NCI-H2196 treated with DMSO at 0.1 percent for 48 hours (cell line): Measurements from ENCODE around the gene SPR.
"Not testable (repeated sequence)": the region's sequence is repeated elsewhere in the genome, so short reads cannot be mapped to it uniquely, and the experiment has no call there.

Experiments
- DNase-seq: peaks from one replicate; lab custom pipeline; 2025; ENCODE audit not compliant: unreplicated experiment; lab: John Stamatoyannopoulos, UW

SPR gene

DNA sequence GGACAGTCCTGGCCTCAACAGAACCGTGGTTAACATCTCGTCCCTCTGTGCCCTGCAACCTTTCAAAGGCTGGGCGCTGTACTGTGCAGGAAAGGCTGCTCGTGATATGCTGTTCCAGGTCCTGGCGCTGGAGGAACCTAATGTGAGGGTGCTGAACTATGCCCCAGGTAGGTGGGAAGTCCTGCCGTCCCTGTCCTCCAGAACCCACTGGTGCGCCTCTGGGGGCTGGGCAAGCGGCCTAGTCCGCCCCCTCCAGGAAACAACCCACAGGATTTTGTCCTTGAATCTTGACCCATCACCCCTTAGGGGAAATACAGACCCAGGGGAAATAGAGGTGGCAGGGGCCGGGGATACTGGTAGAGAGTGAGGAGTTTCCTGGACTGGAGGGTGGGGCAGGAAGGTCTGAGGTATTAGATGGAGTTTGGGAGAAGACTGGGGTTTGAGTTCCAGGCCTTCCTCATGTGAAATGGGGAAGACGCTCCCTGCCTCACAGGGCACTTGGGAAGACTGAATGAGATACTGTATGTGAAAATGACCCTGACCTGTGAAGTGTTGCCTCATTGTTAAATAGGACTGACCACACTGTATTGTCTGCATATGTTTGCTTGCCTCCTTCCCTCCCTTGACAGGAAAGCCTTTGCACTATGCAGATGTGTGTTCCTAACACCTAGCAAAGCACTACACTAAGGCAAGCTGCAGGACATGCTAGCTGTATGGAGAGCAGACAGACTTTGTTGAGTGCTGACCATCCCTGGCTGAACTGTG lies 1.4 kb downstream of the SPR start:
- no peak for DNase-seq

DNA sequence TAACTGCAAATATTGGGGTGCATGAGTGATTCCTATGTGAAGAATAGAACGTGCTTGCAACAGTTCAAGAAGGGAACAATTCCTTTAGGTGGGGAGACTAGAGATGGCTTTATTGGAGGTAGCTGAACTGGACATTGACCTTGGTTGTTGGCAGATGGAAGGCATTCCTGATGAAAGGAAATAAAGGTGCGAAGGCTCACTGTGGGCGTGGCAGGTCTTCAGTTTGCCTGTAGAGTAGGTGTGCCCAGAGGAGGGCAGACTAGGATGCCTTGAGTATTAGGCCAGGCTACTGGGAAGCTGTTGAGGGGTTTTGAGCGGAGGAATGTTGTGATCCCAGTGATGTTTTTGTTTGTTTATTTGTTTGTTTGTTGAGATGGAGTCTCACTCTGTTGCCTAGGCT lies 2.8 kb downstream of the SPR start:
- no peak for DNase-seq

DNA sequence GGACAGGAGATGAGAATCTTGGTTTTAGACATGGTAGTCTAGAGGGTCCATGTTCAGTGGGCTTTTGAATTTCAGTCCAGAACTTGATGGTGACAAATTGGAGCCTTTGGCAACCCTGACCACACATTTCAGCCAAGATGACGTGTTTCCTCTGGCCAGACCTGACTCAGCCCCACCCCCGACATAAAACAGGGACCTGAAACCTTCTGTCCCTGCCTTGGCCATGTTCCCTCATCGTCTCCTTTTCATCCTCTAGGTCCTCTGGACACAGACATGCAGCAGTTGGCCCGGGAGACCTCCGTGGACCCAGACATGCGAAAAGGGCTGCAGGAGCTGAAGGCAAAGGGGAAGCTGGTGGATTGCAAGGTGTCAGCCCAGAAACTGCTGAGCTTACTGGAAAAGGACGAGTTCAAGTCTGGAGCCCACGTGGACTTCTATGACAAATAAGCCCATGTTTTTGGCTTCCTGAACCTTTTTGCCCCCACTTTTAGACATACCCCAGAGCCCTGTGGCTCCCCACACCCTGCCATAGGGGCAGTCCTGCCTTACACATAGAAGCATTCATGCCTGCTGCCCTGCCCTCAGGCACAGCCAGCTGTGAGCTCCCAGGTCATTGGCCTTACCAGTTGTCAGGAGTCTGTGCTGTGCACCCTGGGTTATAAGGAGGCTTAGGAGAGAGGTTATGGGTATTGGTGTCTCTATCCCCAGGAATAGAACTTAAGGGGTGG lies 4.0 kb downstream of the SPR start:
- no peak for DNase-seq

DNA sequence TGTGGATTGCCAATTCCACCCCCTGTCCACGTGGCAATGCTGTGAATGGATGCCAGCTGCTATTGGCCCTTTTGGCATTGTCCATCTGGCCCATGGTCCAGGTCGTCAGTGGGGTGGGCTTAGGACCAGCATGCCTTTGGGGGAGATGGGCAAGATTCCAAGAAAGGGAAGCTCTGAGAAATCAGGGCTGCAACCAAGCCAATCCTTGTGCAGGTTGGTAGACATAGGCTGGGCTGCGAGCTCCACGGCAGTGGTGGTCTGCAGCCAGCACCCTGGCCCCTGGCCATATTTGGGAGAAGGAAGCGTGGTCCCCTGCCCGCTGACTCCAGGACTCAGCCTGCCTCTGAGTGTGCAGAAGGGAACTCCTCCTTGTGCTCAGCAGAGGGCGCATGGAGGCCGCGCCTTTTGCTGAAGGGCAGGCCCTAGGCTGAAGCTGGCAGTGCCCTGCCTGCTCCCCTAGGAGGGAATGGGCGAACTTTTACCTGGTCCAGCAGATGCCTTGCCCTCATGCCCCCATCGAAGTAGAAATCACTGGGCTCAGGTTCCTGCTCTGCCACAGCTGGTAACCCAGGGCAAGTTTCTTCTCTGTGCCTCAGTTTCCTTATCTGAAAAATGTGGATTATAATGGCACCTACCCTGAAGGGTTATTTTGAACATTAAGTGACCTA lies 5.4 kb downstream of the SPR start:
- DNase-seq, result peak; percentile 18

DNA sequence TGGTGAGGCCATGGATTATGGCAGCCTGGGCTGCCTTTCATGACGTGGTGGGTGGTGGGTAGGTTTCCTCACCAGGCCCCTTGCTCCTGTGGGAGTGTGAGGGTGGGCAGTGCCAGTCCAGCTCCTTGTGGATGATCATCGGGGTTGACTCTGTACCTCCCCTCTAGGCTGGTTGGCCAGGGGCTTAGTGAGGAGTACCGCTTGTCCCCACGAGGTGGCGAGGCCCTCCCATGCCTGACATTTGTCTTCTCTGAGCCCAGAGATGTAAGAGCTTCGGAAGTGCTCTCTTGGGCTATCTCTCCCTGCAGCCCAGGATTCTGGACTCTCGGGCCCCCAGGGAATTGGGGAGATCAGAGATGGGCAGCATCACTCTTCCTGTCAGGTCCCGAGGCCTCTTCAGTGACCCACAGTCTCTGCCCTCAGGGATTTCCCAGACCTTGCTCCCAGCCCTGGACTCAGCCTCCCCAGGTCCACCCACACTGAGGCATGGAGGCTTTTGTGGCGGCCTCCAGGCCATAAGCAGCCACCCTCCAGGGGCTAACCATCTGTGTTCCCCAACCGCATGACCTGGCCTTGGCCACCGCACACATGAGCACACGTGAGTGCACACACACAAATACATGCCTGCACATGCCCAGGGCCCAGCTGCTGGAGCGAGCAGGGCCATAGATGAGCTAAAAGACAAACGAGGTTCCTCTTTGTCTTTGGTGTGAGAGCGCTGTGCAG lies 6.5 kb downstream of the SPR start:
- DNase-seq, result no peak

DNA sequence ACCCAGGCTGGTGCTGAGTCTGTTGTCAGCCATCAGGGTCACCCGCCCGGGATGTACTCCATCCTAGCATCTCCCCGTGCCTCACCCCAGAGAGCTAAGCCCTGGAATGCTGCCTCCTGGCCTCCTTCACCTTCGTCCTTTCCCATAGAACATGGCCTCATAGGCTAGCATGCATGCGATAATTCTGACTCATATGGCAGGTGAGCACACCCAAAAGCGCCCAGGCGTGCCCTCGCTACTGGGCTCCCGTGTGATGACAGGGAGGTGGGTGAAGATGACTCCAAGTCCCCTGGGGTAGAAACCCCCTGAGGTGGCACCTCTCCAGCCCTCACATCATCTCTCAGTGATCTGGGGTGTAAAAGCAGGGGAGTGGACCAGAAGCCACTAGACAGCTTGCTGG lies 7.3 kb downstream of the SPR start:
- no peak for DNase-seq

DNA sequence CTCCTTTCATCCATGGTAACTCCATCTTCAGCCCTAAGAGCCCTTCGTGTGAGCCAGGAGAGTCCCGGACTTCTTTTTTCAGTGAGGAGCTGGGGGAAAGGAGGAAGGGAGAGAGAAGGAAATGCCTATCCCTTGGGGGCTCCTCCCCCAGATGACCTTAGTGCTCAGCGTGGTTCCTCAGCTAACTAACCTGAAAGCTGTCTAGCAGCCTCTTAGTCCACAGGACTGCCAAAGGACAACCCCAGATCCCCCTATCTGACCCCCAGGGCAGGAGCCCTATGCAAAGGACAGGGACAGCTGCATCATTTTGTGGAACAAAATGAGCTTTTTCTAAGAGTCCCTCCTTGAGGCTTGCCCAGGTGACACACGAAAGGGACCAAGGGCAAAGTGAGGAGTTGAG lies 7.9 kb downstream of the SPR start:
- DNase-seq, result no peak

DNA sequence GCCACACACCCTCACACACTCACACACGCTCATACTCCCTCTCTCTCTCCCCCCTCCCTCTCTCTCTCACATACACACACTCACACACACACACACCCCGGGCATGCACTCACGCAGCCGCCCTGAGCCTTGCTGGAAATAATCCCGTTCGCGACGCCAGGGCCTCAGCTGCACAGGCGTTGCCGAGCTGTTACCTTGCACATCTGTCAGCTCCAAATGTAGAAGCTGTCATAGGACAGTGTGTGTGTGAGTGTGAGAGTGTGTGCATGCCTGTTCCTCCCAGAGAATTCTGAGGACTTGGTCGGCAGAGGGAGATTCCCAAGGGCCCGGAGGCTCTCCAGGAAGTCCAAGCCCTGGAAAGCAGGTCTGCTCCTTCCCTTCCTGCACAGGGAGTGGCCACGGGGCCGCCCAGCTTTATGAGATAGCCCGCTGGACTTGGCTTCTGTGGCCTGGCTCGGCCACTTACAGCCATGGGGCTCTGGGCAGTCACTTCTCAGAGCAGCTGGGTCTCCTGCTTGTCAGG lies 8.6 kb downstream of the SPR start:
- no peak for DNase-seq

DNA sequence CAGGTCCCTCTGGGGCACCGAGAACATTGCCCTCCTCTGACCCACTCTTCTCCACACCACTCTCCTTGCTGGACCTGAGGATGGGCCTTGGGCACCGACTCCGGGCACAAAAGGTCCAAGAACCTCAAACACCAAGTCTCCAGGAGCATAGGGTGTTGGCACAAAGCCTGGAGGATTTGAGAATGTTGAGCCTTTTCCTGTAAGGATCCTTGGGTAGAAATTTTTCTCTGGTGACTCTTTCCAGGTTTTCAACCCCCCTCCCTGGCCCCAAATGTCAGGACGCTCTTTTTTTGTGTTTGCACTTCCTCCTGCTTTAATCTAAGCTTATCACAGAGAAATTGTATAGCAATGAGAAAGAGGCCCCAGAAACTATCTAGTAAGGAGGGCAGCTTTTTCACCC lies 9.2 kb downstream of the SPR start:
- no peak for DNase-seq

DNA sequence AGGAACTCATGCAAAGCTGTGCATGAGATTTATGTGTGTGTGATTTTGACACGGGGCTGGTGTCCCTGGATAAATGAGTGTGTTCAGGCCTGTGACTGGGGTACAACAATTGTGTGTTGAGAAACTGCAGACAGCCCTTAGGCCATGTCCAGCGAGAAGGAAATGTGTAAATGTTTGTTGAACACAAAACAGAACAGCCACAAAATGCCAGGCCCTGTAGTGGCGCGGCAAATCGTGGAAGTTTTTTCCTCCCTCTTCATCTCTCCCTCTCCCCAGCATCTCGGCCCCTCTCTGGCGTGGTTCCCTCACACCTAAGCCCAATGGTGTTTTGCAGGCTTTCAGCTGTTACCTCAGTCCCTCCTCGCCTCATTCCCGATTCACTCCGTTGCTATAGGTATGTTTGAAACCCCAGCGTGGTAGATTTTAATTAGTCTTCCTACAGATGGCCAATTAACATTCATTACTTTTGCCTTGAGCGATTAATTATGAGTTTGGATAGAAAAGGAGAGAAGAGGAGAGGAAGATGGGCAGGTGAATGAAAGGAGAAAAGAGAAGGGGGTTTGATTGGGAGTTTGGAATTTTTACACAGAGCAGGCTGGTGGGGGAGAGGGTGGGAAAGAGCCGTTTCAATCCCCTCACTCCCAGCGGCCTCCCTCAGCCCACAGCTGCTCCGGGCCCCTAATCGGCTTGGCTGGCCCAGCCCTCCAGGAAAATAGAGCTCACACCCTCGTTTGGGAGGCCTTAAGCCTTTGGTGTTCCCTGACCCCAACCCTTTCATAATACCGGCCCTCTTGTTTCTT lies 10.8 kb downstream of the SPR start:
- no peak for DNase-seq

DNA sequence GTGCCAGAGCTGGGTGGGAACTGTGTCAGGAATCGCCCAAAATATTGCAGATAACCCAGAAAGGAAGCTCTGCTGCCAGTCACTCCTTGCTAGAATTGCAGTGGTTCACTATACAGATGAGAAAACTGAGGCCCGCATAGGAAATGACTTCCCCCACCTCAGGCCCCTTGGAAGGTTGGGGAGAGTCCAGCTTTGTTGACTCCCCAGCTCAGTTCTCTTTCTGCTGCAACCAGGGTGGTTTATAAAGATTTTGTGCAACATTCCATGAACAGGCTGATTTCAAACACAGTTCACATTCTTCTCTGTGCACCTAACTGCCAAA lies 11.3 kb downstream of the SPR start:
- no peak for DNase-seq

DNA sequence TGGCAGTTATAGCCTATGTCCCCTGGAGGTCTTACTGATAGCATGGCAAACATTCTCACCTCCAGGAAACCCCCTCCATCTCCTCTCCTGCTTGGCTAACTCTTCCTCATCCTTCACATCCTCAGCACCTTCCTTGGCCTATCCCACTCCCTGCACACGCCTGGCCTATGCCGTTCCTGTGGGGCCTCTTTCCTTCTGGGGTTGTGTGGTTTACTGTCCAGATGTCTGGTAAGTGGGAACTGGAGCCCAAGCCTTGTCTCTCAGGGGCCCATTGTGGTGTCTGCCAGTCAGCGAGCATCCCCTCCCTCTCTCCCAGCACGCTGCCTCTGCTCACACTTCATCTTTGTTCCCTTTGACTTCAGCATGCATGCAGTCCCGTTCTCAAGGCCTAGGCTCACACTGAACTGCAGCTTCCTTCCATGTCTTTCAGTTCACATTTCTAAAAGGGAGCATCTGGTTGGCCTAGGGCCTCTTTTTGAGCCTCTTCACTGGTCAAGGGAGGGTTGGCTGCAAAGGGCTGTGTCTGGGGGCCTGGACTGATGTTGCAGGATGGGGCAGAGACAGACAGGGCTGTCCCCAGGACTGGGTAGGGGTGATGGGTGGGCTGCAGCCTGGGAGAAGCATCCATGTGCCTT lies 13.1 kb downstream of the SPR start:
- no peak for DNase-seq

DNA sequence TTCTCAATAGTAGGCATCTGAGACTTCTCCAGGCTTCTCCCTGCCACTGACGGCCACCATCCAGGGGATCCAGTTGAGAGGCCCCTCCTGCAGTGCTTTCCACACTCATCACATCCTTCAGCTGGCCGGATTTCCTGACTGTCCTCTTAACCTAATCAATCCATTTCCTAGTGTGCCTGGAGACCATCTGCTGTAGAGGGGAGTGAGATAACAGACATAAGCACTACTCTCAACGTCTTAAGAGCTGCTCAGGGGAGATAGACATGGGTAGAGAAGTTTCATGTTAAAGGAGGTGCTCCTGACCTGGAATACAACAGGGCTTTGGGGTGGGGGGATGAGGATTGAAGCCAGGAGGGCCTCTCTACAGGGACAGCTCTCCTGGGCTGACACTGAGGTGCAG lies 14.2 kb downstream of the SPR start:
- DNase-seq, result no peak

DNA sequence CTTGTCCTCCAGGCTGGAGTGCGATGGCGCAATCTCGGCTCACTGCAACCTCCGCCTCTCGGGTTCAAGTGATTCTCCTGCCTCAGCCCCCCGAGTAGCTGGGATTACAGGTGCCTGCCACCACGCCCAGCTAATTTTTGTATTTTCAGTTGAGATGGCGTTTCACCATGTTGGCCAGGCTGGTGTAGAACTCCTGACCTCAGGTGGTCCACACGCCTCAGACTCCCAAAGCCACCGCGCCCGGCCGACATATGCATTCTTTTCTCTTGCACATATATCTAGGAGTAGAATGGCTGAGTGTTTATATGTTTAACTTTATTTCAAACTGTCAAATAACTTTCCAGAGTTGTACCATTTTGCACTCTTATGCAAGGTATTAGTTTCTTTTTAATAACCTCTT lies 20.2 kb downstream of the SPR start:
- not testable (repeated sequence) for DNase-seq

DNA sequence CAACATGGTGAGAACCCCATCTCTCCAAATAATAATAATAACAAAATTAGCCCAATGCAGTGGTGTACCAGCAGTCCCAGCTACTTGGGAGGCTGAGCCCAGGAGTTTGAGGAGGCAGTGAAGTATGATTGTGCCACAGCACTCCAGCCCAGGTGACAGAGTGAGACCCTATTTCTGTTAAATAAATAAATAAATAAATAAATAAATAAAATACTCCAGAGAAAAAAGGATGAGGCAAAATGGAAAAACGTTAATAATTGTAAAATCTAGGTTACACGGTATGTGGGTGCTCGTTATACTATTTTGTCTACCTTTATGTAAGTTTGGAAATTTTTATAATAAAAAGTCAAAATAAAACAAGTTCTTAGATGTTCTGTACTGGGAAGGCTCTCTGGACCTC lies 21.5 kb downstream of the SPR start:
- no peak for DNase-seq

DNA sequence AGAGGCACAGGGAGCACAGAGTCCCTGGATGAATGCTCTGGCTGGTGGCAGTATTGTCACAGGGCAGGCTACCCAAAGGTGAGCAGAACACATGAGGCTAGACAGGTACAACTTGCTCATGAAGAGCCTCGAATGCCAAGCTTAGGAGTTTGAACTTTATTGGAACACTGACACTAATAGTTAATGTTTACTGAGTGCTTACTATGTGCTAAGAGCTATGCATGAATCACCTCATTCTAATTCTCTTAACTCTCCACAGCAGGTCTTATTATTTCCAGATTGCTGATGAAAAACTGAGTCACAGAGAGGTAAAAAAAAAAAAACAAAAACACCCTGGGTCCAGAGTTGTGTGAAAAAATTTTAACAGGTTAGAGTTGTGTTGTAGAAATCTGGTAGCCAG lies 24.0 kb downstream of the SPR start:
- no peak for DNase-seq

DNA sequence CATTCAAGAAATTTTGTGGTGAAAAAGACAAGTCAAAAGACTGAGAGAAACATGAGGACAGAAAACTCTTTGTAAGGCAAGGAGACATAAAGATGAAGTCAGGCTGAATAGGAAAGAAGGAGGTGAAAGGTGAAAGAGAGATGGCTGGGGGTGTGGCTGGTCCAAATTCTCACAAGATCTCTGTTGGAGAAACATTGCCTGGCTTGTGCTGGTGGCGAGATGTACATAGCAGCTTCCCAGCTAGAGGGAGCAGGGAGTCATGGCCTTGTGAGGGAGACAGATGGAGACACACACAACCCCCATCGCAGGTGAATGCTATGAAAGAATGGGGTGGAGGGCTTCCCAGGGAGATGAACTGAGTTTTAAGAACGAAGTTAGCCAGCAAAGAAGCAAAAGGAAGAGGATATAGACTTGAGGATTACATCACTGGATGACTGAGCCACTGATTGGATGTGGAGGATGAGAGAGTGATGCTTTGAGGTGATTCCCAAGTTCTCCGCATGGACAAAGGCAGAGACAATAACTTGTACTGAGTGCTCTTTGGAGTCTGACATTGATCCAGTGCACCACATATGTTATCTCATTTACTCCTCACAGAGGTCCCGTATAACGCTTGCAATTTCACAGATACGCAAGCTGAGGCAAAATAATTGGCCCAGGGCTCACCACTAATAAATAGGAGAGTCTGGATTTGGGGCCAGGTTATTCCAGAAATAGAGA lies 26.4 kb downstream of the SPR start:
- no peak for DNase-seq

DNA sequence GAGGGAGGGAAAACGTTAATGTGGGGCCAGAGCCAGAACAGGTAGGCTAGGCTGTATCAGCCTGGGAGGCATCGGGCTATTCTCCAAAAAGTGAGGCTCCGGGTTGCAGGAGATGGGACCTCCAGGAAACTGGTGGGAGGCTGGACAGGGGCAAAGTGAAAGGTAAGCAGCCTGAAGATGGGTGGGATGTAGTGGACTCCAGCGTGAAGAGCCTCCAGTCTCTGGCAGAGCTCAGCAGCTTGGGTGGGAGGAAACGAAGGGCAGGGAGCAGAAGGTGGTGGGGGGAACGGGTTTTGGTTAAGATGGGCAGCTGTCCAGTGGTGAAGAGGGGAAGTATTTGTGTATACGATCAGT lies 27.0 kb downstream of the SPR start:
- DNase-seq, result no peak

DNA sequence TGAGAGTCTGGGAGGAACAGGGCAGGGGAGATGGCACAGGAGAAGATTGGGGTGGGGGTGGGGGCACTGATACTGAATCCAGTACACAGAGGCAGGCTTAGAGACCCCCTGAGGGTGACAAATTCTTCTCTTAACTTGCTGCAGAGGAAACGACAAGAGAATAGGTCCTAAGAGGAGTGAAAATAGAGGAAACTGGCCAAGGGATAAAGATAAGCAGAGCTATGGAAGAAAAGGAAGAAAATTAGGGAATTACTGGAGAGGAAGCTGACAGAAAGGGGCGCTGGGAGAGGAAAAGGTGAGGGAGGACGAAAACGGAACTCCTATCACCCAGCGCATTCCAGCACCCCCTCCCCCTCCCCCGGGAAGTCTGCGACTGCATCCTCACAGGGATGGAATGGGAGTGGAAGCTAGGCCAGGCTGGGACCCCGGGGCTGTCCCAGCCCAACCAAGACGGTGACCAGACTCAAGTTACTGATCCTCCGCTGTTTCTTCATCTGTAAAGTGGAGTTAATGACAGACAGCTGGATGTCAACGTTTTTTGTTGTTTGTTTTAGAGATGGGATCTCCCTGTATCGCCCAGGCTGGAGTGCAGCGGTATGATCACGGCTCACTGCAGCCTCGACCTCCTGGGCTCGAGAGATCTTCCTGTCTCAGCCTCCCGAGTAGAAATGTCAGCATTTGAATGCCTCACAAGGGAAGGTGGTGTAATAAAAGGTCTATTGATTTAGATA lies 27.5 kb downstream of the SPR start:
- no peak for DNase-seq
